GM23338 (cell line): ENCODE data around the gene SERGEF. TPM values are rescaled to one million over a fixed set of nuclear protein-coding genes. Genes with fewer than 3 reads are reported as not detected.

Experiments used
- ATAC-seq: fragments of 200-7000 bp; cut with Tn5 transposase; 3 replicates; pipeline ENCODE4 v1.9.1; 2020
- DNase-seq: peaks from one replicate; pipeline ENCODE4 v3.0.0-alpha.2; 2015; ENCODE audit warnings: low spot score
- H2AFZ ChIP-seq: fragments of 200-600 bp; sonication (generic); 2 replicates; pipeline ENCODE4 v1.8.0; 2016; ENCODE audit warnings: antibody characterized with exemption, mild to moderate bottlenecking, moderate library complexity
- H3F3A ChIP-seq: fragments of 200-600 bp; sonication (generic); replicated peaks from 2 replicates; pipeline ENCODE4 v1.8.0; 2017; ENCODE audit warnings: antibody characterized with exemption, mixed run types, low read depth
- H3K27ac ChIP-seq: fragments of 200-600 bp; sonication (generic); 2 replicates; pipeline ENCODE4 v1.6.1; 2016; ENCODE audit warnings: low read depth
- H3K27me3 ChIP-seq: fragments of 200-600 bp; sonication (generic); 2 replicates; pipeline ENCODE4 v1.8.0; 2016; ENCODE audit warnings: mild to moderate bottlenecking, mixed run types, moderate library complexity; ENCODE audit not compliant: insufficient read depth
- H3K36me3 ChIP-seq: fragments of 200-600 bp; sonication (generic); 2 replicates; pipeline ENCODE4 v1.8.0; 2016; ENCODE audit warnings: mild to moderate bottlenecking; ENCODE audit not compliant: insufficient read depth
- H3K4me1 ChIP-seq: fragments of 200-600 bp; sonication (generic); 2 replicates; pipeline ENCODE4 v1.8.0; 2016; ENCODE audit warnings: mild to moderate bottlenecking, moderate library complexity; ENCODE audit not compliant: insufficient read depth
- H3K4me2 ChIP-seq: fragments of 200-600 bp; sonication (generic); 2 replicates; pipeline ENCODE4 v1.7.1; 2017; ENCODE audit warnings: mixed run types
- H3K4me3 ChIP-seq: fragments of 200-600 bp; sonication (generic); 2 replicates; pipeline ENCODE4 v1.6.1; 2016; ENCODE audit warnings: mixed run types
- H3K79me2 ChIP-seq: fragments of 200-600 bp; sonication (generic); replicated peaks from 2 replicates; pipeline ENCODE4 v1.8.0; 2017; ENCODE audit warnings: mild to moderate bottlenecking; ENCODE audit not compliant: insufficient read depth
- H3K9me2 ChIP-seq: fragments of 200-600 bp; sonication (generic); 2 replicates; pipeline ENCODE4 v1.8.0; 2017; ENCODE audit not compliant: insufficient read depth
- H4K20me1 ChIP-seq: fragments of 200-600 bp; sonication (generic); replicated peaks from 2 replicates; pipeline ENCODE4 v1.8.0; 2017; ENCODE audit warnings: mild to moderate bottlenecking; ENCODE audit not compliant: insufficient read depth
- H3K27ac Mint-ChIP-seq: 2 replicates; pipeline ENCODE4 v1.8.0; 2020; ENCODE audit warnings: inconsistent platforms, mild to moderate bottlenecking, moderate library complexity, mixed read lengths
- H3K27me3 Mint-ChIP-seq: 3 replicates; pipeline ENCODE4 v1.8.0; 2022; ENCODE audit warnings: low read depth, mild to moderate bottlenecking, moderate library complexity, mixed read lengths, inconsistent platforms; ENCODE audit not compliant: insufficient read depth, poor library complexity
- H3K36me3 Mint-ChIP-seq: 3 replicates; pipeline ENCODE4 v1.8.0; 2021; ENCODE audit warnings: low read depth, mild to moderate bottlenecking, inconsistent platforms, moderate library complexity, mixed read lengths
- H3K4me1 Mint-ChIP-seq: 3 replicates; pipeline ENCODE4 v1.8.0; 2020; ENCODE audit warnings: mild to moderate bottlenecking, inconsistent platforms, mixed read lengths
- H3K4me3 Mint-ChIP-seq: 3 replicates; pipeline ENCODE4 v1.8.0; 2021; ENCODE audit warnings: moderate library complexity, mild to moderate bottlenecking, inconsistent platforms, mixed read lengths
- H3K9me3 Mint-ChIP-seq: 3 replicates; pipeline ENCODE4 v1.8.0; 2020; ENCODE audit warnings: moderate library complexity, mild to moderate bottlenecking, inconsistent platforms, mixed read lengths
- CTCF ChIP-seq, 2 experiments: fragments of 200-600 bp in 1 of 2; sonication (generic) in 1 of 2; conservative IDR thresholded peaks; 2 replicates each; pipeline versions ENCODE4 v1.5.1 to v1.6.1; 2016 to 2017; ENCODE audit warnings: antibody characterized with exemption in 2 of 2, low read depth in 2 of 2, mild to moderate bottlenecking in 2 of 2, moderate library complexity in 1 of 2
- EZH2 ChIP-seq: fragments of 200-600 bp; sonication (generic); IDR thresholded peaks from one replicate; pipeline ENCODE4 v1.8.0; 2017; ENCODE audit warnings: antibody characterized with exemption, mild to moderate bottlenecking, low read depth; ENCODE audit not compliant: unreplicated experiment
- JUNB ChIP-seq: IDR thresholded peaks from one replicate; pipeline ENCODE4 v1.6.1; 2016; ENCODE audit warnings: antibody characterized with exemption; ENCODE audit not compliant: unreplicated experiment
- NANOG ChIP-seq: IDR thresholded peaks from 2 replicates; pipeline ENCODE4 v1.6.1; 2016; ENCODE audit warnings: antibody characterized with exemption, borderline replicate concordance
- POLR2AphosphoS5 ChIP-seq: IDR thresholded peaks from 2 replicates; pipeline ENCODE4 v1.6.1; 2016; ENCODE audit warnings: antibody characterized with exemption, low read depth
- STAT1 ChIP-seq: IDR thresholded peaks from one replicate; pipeline ENCODE4 v1.6.1; 2016; ENCODE audit warnings: antibody characterized with exemption; ENCODE audit not compliant: unreplicated experiment
- ZNF114 ChIP-seq: fragments of 250-450 bp; sonication (Bioruptor Pico); IDR thresholded peaks from 2 replicates; pipeline ENCODE4 v1.5.0; 2020; ENCODE audit warnings: mild to moderate bottlenecking, moderate library complexity
- ZNF462 ChIP-seq: fragments of 250-450 bp; sonication (Bioruptor Pico); IDR thresholded peaks from 2 replicates; pipeline ENCODE4 v1.5.0; 2020; ENCODE audit warnings: mild to moderate bottlenecking, moderate library complexity
- polyA plus RNA-seq: library from polyadenylated mRNA; unstranded; fragments of >200 nt; fragmentation: Nextera tagmentation; extraction: Ambion mirVana; gene quantifications from 2 replicates; pipeline ENCODE4 v1.2.1, GENCODE V29; 2016
- total RNA-seq: library from RNA; depleted of rRNA; stranded (reverse); fragments of >200 nt; shearing (Covaris generic); gene quantifications from 2 replicates; pipeline ENCODE4 v1.2.3, GENCODE V29; 2014
- TF ChIP-seq, protein P1 (sequence below): IDR thresholded peaks from one replicate; pipeline ENCODE4 v1.6.1; 2018; ENCODE audit warnings: antibody characterized with exemption; ENCODE audit not compliant: unreplicated experiment

Gene SERGEF
- total and polyA plus RNA-seq, 2 experiments from 2014 or later: 24.2 to 27.9 TPM

GRCh38 chr11:17753641-17754040, 259.2 kb downstream of the SERGEF start (continued):
- TF ChIP-seq CTCF (conservative IDR thresholded peaks at IDR 0.05; ENCODE audit: low read depth in 2 of 2): no peak
- TF ChIP-seq STAT1: no peak

- no peaks in the 10 kb centered on the region for H3K27me3 ChIP-seq
- no peaks in the 10 kb centered on the region for H3K9me2 ChIP-seq
- Mint-ChIP-seq H3K36me3 (no peaks in the 10 kb centered on the region), H3K9me3 (no peaks in the 10 kb centered on the region), H3K27ac (no peak overlapping the region), H3K27me3 (peaks cover 5% of the 10 kb centered on the region), H3K4me1 (no peaks in the 10 kb centered on the region; the same call in 2 of the 3 replicates), H3K4me3 (no peak overlapping the region)
- ATAC-seq (no peak), DNase-seq (no peak)
- no peak overlapping the region for H2AFZ ChIP-seq
- no peak overlapping the region for H3K4me3 ChIP-seq
- no peak overlapping the region for H3K27ac ChIP-seq
- no peak overlapping the region for H3K4me2 ChIP-seq
- H3F3A ChIP-seq: no peaks in the 10 kb centered on the region
- H4K20me1 ChIP-seq: no peaks in the 10 kb centered on the region
- no peaks in the 10 kb centered on the region for H3K4me1 ChIP-seq
- no peaks in the 10 kb centered on the region for H3K36me3 ChIP-seq
- no peaks in the 10 kb centered on the region for H3K79me2 ChIP-seq
- TF ChIP-seq POLR2AphosphoS5: no peak
- TF ChIP-seq JUNB: no peak
- TF ChIP-seq, protein P1, sequence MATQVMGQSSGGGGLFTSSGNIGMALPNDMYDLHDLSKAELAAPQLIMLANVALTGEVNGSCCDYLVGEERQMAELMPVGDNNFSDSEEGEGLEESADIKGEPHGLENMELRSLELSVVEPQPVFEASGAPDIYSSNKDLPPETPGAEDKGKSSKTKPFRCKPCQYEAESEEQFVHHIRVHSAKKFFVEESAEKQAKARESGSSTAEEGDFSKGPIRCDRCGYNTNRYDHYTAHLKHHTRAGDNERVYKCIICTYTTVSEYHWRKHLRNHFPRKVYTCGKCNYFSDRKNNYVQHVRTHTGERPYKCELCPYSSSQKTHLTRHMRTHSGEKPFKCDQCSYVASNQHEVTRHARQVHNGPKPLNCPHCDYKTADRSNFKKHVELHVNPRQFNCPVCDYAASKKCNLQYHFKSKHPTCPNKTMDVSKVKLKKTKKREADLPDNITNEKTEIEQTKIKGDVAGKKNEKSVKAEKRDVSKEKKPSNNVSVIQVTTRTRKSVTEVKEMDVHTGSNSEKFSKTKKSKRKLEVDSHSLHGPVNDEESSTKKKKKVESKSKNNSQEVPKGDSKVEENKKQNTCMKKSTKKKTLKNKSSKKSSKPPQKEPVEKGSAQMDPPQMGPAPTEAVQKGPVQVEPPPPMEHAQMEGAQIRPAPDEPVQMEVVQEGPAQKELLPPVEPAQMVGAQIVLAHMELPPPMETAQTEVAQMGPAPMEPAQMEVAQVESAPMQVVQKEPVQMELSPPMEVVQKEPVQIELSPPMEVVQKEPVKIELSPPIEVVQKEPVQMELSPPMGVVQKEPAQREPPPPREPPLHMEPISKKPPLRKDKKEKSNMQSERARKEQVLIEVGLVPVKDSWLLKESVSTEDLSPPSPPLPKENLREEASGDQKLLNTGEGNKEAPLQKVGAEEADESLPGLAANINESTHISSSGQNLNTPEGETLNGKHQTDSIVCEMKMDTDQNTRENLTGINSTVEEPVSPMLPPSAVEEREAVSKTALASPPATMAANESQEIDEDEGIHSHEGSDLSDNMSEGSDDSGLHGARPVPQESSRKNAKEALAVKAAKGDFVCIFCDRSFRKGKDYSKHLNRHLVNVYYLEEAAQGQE: no peak
- no peak for TF ChIP-seq EZH2
- TF ChIP-seq ZNF462 (CRISPR knock-in tag): no peak
- no peak for TF ChIP-seq NANOG
- no peak for TF ChIP-seq ZNF114
These were observed 259.7 kb downstream of the SERGEF start for GRCh38 chr11:17753153-17753552.
